Ovary (tissue), 3 donors: Measurements from ENCODE around the gene MAN1B1.

ENCODE experiments used
- EP300 ChIP-seq: sonication (generic); formaldehyde crosslinking; IDR thresholded peaks from one replicate; pipeline ENCODE4 v1.6.1; 2017; ENCODE audit warnings: antibody characterized with exemption
- TF ChIP-seq, protein P1 (sequence below), 3 donors: fragments of 450-650 bp in 2 of 3; fragments of 200-600 bp in 1 of 3; IDR thresholded peaks; one replicate each; pipeline versions ENCODE4 v1.5.1 to v1.8.0; 2016 to 2022; ENCODE audit warnings: antibody characterized with exemption in 3 of 3, mild to moderate bottlenecking in 1 of 3
- donor health status: DM: no; HTN: no; CAD: no.

DNA sequence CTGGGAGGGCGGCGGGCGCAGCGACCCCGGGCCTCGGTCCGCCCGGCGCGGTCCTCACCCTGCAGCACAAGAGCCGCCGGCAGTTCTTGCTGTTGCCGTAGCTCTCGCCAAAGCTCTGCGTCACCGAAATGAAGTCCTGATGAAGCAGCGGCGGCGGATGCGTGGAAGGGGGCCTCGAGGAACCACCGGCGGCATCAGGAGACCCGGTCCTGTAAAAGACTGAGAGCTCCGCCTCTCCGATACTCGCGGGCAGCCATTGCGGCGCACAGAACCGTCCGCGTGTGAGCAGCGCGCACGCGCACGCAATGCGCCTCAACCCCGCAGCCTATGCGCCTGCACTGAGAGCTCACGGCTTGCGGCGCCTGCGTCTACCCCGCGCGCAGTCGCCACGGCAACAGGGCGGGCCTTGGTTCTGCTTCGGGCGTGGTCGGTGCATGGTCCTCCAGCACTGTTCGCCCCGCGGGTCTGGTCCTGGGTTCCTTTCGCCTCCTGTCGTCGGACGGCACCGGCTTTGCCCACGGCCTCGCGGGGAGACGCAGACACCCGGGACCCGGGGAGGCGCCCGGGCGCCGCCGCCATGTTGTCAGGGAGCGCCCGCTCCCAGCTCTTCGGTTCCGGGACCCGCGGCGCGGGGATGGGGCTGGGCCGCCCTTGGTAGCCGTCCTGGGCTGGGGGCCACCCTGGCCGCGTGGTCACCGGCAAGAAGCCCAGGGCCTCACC, 42.8 kb downstream of the MAN1B1 start:
- no peak for TF ChIP-seq EP300
- TF ChIP-seq, protein P1, sequence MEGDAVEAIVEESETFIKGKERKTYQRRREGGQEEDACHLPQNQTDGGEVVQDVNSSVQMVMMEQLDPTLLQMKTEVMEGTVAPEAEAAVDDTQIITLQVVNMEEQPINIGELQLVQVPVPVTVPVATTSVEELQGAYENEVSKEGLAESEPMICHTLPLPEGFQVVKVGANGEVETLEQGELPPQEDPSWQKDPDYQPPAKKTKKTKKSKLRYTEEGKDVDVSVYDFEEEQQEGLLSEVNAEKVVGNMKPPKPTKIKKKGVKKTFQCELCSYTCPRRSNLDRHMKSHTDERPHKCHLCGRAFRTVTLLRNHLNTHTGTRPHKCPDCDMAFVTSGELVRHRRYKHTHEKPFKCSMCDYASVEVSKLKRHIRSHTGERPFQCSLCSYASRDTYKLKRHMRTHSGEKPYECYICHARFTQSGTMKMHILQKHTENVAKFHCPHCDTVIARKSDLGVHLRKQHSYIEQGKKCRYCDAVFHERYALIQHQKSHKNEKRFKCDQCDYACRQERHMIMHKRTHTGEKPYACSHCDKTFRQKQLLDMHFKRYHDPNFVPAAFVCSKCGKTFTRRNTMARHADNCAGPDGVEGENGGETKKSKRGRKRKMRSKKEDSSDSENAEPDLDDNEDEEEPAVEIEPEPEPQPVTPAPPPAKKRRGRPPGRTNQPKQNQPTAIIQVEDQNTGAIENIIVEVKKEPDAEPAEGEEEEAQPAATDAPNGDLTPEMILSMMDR (IDR thresholded peaks at IDR 0.05) = no peak
